Measurements from ENCODE around the gene MNT. TPM values are rescaled to one million over a fixed set of nuclear protein-coding genes. Genes with fewer than 3 reads are reported as not detected.

MNT gene
- total and polyA plus RNA-seq, 9 of the 15 experiments (the other 6 are each of a cell fraction or from before 2014, with no cell fraction given) = 0.18 to 23.8 (median 5.3) TPM

DNA sequence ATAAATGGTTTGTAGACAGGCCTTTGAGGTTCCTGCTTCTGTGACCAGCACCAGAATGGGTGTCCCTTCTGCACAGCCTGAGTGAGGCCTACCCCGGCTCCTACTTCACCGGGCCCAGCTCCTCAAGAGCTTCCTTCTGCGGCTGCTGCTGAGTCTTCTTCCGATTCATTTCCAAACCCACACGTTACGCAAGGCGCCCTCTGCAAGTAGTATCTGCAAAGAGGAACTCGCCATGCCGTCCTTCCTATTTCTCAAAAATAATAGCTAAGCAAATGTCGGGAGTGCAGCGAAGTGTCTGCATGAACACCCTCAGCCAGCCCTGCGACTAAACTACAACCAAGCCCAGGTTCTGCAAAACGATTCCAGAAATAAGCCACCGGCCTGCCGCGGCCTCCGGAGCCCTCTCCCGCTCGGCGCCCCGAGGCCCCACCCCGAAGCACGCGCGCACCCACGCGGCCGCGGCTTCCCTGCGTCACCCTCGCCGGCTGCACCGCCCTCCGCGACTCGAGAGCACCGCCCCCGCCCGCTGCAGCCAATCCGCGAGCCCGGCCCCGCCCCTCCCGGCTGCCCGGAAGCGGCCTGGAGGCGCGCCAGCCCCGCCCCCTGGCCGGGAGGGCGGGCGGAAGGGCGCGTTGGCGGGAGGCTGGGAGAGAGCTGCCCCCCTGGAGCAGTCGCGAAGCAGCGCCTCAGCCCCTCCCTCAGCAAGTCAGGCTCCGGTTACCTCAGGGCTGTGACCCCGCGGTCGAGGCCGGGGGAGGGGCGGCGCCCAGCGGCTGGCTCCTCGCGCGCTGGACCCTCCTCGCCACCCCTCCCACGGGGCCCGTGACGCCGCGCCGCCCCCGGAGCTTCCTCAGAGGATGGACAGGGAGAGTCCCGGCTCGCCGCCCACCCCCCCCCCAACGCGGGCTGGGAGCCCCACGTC is 8.3 kb downstream of the MNT start:
- Histone ChIP-seq H2AFZ (ENCODE audit: low read depth, low read length) (0 out of 2 replicates have a peak overlapping the region, but pooled peaks have one; percentile 51), H3K27ac (ENCODE audit: extremely low read depth, low read depth, low read length) (peak overlapping the region; percentile 99), H3K9me1 (ENCODE audit: control insufficient read depth, insufficient read depth, low read length) (no peaks in the 10 kb centered on the region), H3K4me3 (peak overlapping the region; percentile 52), H4K20me1 (replicated peaks; ENCODE audit: control insufficient read depth, insufficient read depth, low read length) (0 out of 2 replicates have a peak, but pooled peaks cover 3% of the 10 kb centered on the region), H3K9ac (ENCODE audit: insufficient read depth in 1 of 2, low read depth in 2 of 2, low read length in 2 of 2) (peak overlapping the region; percentile 96 to 98), H3K9me3 (replicated peaks; ENCODE audit: control insufficient read depth, insufficient read depth, low read depth, low read length) (no peaks in the 10 kb centered on the region), H3K4me1 (replicated peaks in 1 of 2; ENCODE audit: control insufficient read depth in 2 of 2, insufficient read depth in 2 of 2, low read length in 2 of 2) (peaks cover 32 to 67% of the 10 kb centered on the region in 2 experiments), H3K27me3 (ENCODE audit: control insufficient read depth in 2 of 2, insufficient read depth in 2 of 2, low read length in 2 of 2) (no peaks in the 10 kb centered on the region), H3K79me2 (ENCODE audit: control insufficient read depth, insufficient read depth, low read length) (peaks cover 60% of the 10 kb centered on the region), H3K4me2 (ENCODE audit: insufficient read depth, low read length) (peak overlapping the region; percentile 82), H3K36me3 (ENCODE audit: control insufficient read depth, insufficient read depth, low read length) (peaks cover 23% of the 10 kb centered on the region; the same call in 2 of the 3 replicates)
- whole genome bisulfite sequencing (ENCODE audit: insufficient coverage, low coverage, missing lambda C conversion rate) = 0% methylated on average over 18 of the region's 83 CpGs
- in situ Hi-C loops (cut with MboI) (no loop called here), intact Hi-C loops (cut with micrococcal nuclease) (loop anchor here (1.0 kb wide), 1 partner anchor 9 kb away; the partner anchor contains the start of gene MNT)
- peak; percentile 77 for FAIRE-seq
- POLR2A ChIA-PET = interaction anchor here (0.6 to 4.0 kb wide), 10 partner anchors 7 to 321 kb away, joined by 3 to 24 read pairs (median 4); no protein-coding TSS in a partner anchor
- DNase-seq (ENCODE audit: extremely low read depth in 1 of 4, low spot score in 3 of 4) = peak; percentile 78 to 93 (median 85)
- BruUV-seq (replicated peaks) = TSS peak; percentile 77
- CTCF ChIA-PET (ENCODE audit: low intra/inter-chr PET ratio) = no interaction called here
- peak; percentile 80 for ATAC-seq
- 0 out of 2 replicates have a peak, but pooled peaks have one; percentile 35 for TF ChIP-seq CTBP1 (IDR thresholded peaks at IDR 0.05; ENCODE audit: borderline replicate concordance)
- no peak for TF ChIP-seq ZNF3 (CRISPR knock-in tag; IDR thresholded peaks at IDR 0.05)
- TF ChIP-seq POLR3G (IDR thresholded peaks at IDR 0.05; ENCODE audit: extremely low read depth, insufficient read length, insufficient replicate concordance) = no peak
- TF ChIP-seq NCOA6 (IDR thresholded peaks at IDR 0.05) = no peak
- TF ChIP-seq, protein P1, sequence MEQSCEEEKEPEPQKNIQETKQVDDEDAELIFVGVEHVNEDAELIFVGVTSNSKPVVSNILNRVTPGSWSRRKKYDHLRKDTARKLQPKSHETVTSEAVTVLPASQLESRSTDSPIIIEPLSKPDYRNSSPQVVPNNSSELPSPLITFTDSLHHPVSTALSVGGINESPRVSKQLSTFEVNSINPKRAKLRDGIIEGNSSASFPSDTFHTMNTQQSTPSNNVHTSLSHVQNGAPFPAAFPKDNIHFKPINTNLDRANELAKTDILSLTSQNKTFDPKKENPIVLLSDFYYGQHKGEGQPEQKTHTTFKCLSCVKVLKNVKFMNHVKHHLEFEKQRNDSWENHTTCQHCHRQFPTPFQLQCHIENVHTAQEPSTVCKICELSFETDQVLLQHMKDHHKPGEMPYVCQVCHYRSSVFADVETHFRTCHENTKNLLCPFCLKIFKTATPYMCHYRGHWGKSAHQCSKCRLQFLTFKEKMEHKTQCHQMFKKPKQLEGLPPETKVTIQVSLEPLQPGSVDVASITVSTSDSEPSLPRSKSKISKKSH (CRISPR knock-in tag; IDR thresholded peaks at IDR 0.05) = no peak
- TF ChIP-seq, protein P2, sequence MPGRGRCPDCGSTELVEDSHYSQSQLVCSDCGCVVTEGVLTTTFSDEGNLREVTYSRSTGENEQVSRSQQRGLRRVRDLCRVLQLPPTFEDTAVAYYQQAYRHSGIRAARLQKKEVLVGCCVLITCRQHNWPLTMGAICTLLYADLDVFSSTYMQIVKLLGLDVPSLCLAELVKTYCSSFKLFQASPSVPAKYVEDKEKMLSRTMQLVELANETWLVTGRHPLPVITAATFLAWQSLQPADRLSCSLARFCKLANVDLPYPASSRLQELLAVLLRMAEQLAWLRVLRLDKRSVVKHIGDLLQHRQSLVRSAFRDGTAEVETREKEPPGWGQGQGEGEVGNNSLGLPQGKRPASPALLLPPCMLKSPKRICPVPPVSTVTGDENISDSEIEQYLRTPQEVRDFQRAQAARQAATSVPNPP (IDR thresholded peaks at IDR 0.05; ENCODE audit: borderline replicate concordance, insufficient read depth, insufficient read length) = no peak
- TF ChIP-seq RBM34 (IDR thresholded peaks at IDR 0.05; ENCODE audit: borderline replicate concordance, insufficient read depth, low read length) = no peak
- TF ChIP-seq TAL1 (IDR thresholded peaks at IDR 0.05) = no peak
- no peak for TF ChIP-seq CREBBP (IDR thresholded peaks at IDR 0.05; ENCODE audit: low read depth, low read length)
- TF ChIP-seq ZNF140 (CRISPR knock-in tag; IDR thresholded peaks at IDR 0.05) = no peak
- peak; percentile 63; the same call in 1 of the 2 replicates for TF ChIP-seq ELF1 (tag; IDR thresholded peaks at IDR 0.05)
- no peak for TF ChIP-seq ZNF217 (CRISPR knock-in tag; IDR thresholded peaks at IDR 0.05)
- TF ChIP-seq, protein P3, sequence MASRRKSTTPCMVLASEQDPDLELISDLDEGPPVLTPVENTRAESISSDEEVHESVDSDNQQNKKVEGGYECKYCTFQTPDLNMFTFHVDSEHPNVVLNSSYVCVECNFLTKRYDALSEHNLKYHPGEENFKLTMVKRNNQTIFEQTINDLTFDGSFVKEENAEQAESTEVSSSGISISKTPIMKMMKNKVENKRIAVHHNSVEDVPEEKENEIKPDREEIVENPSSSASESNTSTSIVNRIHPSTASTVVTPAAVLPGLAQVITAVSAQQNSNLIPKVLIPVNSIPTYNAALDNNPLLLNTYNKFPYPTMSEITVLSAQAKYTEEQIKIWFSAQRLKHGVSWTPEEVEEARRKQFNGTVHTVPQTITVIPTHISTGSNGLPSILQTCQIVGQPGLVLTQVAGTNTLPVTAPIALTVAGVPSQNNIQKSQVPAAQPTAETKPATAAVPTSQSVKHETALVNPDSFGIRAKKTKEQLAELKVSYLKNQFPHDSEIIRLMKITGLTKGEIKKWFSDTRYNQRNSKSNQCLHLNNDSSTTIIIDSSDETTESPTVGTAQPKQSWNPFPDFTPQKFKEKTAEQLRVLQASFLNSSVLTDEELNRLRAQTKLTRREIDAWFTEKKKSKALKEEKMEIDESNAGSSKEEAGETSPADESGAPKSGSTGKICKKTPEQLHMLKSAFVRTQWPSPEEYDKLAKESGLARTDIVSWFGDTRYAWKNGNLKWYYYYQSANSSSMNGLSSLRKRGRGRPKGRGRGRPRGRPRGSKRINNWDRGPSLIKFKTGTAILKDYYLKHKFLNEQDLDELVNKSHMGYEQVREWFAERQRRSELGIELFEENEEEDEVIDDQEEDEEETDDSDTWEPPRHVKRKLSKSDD (conservative IDR thresholded peaks at IDR 0.05; ENCODE audit: low read length) = no peak
- TF ChIP-seq ZNF507 (tag; conservative IDR thresholded peaks at IDR 0.05) = no peak
- TF ChIP-seq, protein P4, sequence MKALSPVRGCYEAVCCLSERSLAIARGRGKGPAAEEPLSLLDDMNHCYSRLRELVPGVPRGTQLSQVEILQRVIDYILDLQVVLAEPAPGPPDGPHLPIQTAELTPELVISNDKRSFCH (CRISPR knock-in tag; IDR thresholded peaks at IDR 0.05) = no peak
- TF ChIP-seq, protein P4 (tag; IDR thresholded peaks at IDR 0.05) = no peak

Data from K562 (cell line).